Skeletal muscle cell (primary cell): ENCODE results near the gene ARHGEF12.

Source experiments
- DNase-seq: peaks from one replicate; pipeline ENCODE4 v3.0.0-alpha.2; 2010; ENCODE audit warnings: low read depth
- H3K4me3 ChIP-seq: 2 replicates; pipeline ENCODE4 v1.5.1; 2011; ENCODE audit warnings: low read depth, mild to moderate bottlenecking, control low read depth, low read length, moderate library complexity

ARHGEF12 gene

DNA sequence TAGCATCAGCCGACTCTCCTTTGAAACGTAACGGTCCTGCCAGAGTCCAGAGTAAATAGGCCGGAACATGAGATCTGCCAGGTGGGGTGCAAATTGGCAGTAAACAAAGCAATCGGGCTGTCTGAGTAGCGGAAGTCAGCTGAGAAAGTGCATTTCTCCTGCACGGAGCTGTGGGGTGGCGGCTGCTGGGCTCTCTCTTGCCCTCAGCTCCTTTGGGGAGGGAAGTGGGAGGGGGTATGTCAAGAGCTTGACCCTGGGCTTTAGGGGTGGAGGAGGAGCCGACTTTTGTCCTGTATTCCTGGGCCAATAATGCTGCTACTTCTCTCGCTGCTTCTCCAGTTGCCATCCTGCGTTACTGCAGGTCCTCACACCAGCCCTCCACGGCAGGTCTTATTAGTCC lies 187.0 kb downstream of the ARHGEF12 start:
- DNase-seq: no peak
- no peak overlapping the region for H3K4me3 ChIP-seq

DNA sequence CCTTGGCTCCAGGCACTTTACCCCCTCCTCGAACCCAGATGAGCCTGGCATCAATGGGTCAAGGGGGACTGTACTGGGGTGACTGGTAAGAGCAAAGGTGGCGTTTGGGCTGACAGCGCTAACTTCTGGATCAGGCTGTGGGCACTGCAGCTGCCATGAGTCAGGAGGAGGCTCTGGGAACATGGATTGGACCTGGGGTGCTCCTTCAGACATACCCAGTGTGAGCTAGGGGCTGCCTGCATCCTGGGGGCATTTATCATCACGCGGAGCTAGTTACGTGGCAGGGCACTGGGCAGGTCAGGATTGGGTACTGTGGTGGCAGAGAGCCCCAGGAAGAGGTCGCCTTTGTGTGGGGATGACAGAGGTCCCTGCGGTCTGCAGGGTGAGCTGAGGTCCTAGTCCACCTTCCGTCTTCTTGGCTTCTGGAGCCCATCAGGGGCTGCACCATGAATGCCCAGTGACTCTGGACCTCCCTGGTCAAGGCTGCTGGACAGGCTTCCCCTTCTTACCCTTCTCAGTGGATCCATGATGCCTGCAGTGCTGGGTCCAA lies 188.4 kb downstream of the ARHGEF12 start:
- DNase-seq: no peak
- H3K4me3 ChIP-seq: no peak overlapping the region

DNA sequence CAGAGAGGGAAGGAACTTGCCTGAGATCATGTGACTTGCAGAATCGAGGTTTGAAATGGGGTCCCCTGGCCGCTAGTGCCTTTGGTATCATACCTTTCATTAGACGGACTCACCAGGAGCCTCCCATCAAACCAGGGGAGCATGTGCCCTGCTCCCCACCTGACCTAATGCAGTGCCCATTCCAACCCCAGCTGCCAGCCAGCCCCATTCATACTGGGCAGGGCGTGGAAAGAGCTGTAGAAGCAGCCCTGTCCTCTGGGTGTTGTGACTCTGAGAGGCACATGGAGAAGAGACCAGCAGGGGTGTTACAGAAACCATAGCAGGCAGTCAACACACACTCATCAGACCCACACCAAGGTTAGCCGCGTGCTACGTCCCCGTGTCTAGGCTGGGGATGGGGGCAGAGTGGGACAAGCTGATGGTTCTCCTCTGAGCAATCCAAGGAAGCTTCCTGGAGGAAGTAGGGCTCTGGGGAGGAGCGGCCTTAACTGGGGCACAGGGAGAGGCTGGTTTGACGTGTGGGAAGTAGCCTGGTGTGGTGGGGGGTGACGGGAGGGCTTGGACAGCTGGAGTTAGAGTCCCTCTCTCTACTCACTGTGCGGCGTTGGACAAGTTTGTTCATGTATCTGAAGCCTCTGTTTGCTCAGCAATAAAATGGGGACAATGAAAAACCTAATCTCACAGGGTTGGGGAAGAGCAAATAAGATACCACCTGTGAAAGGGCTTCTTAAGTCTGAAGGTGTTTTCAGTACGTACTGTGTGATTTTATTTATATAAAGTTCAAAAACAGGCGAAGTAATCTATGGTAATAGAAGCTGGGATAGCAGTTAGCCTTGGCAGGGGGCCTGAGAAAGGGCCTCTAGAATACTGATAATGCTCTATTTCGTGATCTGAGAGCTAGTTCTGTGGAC lies 189.3 kb downstream of the ARHGEF12 start:
- H3K4me3 ChIP-seq: no peak overlapping the region
- DNase-seq: no peak

DNA sequence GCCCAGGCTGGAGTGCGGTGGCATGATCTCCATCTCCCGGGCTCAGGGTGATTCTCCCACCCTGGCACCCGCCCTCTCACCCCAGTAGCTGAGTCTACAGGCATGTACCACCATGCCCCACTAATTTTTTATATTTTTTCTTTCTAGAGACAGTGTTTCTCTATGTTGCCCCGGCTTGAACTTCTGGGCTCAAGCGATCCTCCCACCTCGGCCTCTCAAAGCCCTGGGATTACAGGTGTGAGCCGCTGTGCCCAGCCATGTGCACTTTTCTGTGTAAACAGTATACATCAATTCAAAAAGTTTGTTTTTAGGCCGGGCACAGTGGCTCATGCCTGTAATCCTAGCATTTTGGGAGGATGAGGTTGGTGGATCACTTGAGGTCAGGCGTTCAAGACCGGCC lies 190.0 kb downstream of the ARHGEF12 start:
- no peak overlapping the region for H3K4me3 ChIP-seq
- no peak for DNase-seq

DNA sequence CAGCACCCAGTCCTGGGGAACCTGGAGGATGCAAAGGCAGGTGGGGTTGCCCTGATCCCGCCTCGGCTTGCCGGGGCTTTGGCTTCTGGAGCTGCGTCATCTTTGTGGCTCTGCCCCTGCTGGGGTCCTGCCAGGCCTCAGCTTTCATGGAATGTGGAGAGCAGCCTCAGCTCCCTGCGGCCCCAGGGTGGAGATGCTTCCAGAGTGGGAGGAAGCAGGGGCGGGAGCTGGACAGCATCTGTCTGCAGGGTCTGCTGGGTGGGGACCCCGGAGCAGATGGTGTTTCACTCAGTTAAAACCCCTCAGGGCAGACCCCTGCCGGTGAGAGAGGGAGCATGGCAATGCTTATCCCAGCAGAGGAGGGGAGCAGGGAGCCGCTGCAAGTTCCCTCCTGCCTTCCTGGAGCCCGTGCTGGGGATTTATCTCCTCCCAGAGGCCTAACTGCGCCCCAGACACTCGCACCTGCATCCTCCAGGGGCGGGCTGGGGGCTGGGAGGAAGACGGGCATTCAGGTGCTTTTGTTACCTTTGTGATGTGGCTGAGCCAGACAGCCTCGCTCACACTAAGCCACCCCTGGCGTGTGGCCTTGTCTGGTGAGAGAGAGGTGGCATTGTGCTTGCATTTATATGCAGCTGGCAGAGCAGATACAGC lies 191.0 kb downstream of the ARHGEF12 start:
- H3K4me3 ChIP-seq: no peak overlapping the region
- DNase-seq: no peak

DNA sequence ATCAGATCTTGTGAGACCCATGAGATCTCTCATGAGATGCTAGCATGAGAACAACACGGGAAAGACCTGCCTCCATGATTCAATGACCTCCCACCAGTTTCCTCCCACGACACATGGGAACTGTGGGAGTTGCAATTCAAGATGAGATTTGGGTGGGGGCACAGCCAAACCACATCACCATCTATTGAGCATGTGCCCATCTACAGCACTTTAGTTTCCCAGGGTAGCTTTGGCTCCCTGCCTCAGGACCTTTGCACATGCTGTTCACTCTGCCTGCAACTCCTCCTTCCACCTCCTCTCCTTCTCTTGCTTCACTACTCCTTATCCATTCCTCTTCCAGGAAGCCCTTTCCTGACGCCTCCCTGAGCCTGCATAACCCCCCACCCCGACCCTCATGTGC lies 192.5 kb downstream of the ARHGEF12 start:
- H3K4me3 ChIP-seq: no peak overlapping the region
- no peak for DNase-seq

DNA sequence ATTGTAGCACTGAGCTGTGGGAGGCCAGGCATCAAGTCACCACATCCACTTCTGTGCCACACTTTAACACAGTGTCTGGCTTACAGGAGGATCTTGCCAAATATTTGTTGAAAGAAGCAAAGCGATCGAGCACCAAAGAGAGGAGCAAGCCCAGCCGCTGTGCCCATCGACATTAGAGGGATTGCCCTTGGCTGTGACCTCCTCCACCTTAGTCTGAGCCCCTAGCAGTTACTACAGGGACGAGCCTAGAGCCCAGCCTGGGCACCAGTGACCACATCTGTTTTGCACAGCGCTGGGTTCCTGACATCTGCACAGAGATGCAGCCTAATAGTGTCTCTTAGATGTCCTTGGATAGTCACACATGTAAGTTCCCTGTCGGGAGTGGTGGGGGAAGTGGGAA lies 193.0 kb downstream of the ARHGEF12 start:
- no peak overlapping the region for H3K4me3 ChIP-seq
- no peak for DNase-seq

DNA sequence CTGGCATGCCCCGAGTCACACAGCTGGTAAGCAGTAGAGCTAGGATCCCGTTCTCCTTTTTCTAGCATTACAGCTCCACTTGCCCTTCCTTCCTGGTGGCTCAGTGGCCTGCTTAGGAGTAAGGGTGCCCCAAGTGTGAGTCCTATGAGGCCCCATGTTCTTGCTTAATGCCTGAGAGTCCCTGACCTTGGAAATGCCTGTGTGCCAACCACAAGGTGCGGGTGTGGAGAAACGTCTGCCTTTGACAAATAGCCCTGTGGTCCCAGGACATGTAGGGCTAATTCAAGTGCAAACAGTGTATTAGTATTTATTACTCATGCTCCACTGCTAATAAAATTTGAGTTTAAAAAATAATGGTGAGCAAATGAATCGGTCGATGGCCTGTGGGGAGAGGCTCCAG lies 193.7 kb downstream of the ARHGEF12 start:
- DNase-seq: no peak

DNA sequence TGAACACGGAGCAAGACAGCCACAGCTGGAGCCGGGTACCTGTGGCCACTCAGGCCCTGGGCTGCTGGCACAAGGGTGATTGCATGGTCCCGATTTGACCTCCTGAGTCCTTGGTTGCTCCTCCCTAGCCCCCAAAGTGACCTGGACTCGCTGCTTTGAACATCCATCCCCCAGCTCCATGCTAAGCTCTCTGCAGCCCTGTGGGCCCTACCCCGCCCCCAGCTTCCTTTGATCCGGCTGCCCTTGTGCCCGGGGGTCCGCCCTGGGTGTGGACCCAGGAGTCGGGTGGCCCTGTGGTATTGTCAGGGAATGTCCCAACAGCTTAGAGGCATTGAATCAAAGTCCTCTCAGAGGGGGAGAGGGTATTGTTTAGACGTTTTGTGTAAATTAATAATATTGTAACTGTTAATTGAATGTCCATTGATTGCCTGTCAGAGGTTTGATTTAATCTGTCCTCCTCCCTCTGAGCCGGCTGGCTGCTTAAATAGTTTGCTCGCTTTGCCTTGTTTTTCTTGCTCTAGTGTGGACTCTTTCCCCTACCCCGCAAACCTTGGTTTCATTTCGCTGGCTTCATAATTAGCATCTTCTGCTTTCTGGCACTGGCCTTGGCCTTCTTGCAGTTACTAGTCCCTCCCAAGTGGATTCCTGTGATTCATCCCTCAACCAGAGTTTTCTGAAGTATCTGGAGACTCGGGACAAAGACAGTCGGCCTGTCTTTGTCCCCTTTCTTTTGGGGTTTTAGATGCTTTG lies 196.0 kb downstream of the ARHGEF12 start:
- no peak for DNase-seq
- H3K4me3 ChIP-seq: no peak overlapping the region

More for the DNA sequence above, 193.7 kb downstream of the ARHGEF12 start:
- H3K4me3 ChIP-seq: no peak overlapping the region

DNA sequence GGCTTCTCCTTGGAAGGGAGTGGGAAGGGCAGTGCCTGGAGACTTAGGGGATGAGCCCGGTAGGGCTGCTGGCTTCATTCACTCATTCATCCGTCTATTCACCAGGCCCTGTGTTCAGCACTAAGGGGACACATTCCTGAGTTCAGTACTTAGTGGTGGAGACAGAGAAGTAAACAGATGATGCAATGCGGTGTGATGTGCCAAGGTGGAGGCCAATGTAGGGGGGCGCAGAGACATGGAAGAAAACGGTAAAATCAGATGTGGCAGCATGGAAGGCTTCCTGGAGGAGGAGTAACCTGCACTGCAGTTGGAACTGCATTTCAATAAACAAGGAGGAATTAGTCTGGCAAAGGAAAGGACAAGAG lies 196.6 kb downstream of the ARHGEF12 start:
- H3K4me3 ChIP-seq: no peak overlapping the region
- DNase-seq: no peak

DNA sequence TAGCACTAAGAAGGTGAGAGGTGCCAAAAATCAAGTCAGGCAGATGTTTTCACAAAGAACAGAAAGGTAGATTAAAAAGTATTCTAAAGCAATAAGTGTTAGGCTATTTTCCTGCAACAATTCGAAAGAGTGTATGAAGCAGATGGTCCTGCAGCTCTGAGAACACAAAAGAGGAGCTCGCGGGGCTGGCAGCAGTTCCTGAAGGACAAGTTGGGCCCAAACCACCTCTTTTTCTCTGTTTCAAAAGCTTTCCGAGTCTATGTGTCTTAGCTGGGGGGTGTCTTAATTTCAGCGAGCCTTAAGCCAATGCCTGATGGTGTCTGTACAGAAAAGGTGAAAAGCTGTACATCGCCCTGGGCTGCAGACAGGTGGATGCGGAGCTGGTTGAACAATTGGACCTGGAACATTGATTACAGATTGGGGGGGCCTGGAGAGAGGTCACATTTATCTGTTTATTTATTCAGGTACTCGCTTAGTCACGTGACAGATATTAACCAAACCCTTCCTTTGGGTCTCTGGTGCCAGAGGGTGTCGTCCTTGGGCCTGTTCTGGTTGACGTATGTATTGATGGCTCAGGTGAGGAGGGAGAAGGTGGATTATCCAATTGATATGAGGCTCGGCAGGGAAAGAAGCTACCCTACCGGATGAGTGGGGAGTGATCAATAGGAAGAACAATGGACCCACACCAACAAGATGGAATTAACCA lies 200.0 kb downstream of the ARHGEF12 start:
- no peak overlapping the region for H3K4me3 ChIP-seq
- DNase-seq: no peak

DNA sequence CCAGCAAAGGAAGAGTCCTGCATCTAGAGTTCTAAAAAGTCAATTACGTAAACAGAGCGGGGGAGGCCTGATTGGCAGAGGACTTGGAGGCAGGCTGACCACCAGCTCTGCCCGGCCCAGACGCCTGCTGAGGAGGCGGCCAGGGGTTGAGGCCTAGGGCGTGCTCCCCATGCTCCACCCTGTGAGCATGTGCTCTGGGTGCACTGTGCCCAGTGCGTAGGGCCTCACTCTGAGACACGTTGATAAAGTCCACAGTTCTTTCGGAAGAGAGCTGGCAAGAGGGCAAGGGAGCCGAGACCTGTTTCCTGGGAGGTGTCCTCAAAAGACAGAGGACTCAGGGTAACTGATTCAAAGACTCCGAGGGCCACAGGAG lies 200.6 kb downstream of the ARHGEF12 start:
- H3K4me3 ChIP-seq: no peak overlapping the region
- DNase-seq: no peak

DNA sequence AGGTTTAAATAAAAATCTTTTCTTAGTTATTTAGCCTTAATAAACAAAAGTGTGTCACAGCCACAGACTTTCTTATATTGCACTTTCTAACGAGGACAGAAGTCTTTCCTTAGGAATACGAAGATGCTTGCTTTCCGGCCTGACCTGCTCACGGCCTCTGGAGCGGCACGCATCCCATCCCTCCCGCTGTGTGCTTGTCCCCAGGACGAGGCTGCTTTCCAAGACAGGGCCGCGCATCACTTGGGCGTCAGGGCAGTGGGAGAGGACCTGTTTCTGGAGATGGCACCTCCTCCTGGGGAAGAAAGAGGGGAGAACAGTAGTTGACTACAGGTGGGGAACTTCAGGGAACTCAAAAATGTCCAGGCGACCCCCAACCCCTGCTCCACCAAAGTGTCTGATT lies 201.8 kb downstream of the ARHGEF12 start:
- H3K4me3 ChIP-seq: no peak overlapping the region

DNA sequence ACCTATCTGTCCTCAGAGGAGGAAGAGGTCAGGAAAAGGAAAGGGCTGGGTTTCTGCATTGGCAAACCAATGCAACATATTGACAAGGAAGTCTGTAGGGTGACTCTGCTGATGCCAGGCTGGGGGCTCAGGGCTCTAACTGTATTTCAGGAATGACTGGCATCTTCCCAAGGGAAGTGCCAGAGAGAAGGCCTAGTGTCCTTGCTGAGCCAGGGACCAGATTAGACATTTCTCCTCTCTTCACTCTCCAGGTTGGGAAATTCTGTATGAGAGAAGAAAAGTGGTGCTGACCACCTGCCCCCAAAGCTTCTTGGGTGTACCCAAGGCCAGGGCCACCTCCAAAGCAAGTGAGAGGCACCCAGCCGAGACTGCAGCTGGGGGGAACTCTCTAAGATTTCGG lies 202.5 kb downstream of the ARHGEF12 start:
- DNase-seq: no peak
- no peak overlapping the region for H3K4me3 ChIP-seq

More for the DNA sequence above, 201.8 kb downstream of the ARHGEF12 start:
- DNase-seq: no peak
